ENCODE measurements around the gene TMEM176A. TPM values are rescaled to one million over a fixed set of nuclear protein-coding genes. Genes with fewer than 3 reads are reported as not detected.
"Not testable (repeated sequence)": the region's sequence is repeated elsewhere in the genome, so short reads cannot be mapped to it uniquely, and the experiment has no call there.

Gene TMEM176A
- polyA plus RNA-seq, 1 experiment: 1.5 TPM

DNA sequence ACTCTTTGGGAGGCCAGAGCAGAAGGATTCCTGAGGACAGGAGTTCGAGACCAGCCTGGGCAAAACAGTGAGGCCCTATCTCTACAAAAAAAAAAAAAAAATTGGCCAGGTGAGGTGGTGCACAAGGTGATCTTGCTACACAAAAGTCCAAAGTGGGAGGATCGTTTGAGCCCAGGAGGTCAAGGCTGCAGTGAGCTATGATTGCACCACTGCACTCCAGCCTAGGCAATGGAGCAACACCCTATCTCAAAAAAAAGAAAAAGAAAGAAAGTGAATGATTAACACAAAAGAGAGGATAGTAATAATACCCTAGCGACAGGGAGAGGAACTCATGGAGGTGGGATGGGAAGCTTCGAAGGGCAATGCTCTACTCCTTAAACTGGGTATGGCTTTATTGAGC, 30.8 kb upstream of the TMEM176A start:
- DNase-seq (ENCODE audit: low read depth, low spot score): no peak
- H3K27ac ChIP-seq (ENCODE audit: low read depth, low read length): no peak overlapping the region
- ChIA-PET CTCF (interaction anchor here (2.3 kb wide), 1 partner anchor 9 kb away, joined by 13 read pairs; no protein-coding TSS in a partner anchor), POLR2A (no interaction called here)
- no peaks in the 10 kb centered on the region for H3K9me3 ChIP-seq (ENCODE audit: control insufficient read depth, insufficient read depth, low read length)
- TF ChIP-seq, protein P1, sequence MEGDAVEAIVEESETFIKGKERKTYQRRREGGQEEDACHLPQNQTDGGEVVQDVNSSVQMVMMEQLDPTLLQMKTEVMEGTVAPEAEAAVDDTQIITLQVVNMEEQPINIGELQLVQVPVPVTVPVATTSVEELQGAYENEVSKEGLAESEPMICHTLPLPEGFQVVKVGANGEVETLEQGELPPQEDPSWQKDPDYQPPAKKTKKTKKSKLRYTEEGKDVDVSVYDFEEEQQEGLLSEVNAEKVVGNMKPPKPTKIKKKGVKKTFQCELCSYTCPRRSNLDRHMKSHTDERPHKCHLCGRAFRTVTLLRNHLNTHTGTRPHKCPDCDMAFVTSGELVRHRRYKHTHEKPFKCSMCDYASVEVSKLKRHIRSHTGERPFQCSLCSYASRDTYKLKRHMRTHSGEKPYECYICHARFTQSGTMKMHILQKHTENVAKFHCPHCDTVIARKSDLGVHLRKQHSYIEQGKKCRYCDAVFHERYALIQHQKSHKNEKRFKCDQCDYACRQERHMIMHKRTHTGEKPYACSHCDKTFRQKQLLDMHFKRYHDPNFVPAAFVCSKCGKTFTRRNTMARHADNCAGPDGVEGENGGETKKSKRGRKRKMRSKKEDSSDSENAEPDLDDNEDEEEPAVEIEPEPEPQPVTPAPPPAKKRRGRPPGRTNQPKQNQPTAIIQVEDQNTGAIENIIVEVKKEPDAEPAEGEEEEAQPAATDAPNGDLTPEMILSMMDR (IDR thresholded peaks at IDR 0.05; ENCODE audit: low read depth, low read length): no peak
- no peaks in the 10 kb centered on the region for H3K27me3 ChIP-seq (ENCODE audit: control insufficient read depth, insufficient read depth, low read length)
- H3K4me3 ChIP-seq (ENCODE audit: low read depth, low read length): no peak overlapping the region

DNA sequence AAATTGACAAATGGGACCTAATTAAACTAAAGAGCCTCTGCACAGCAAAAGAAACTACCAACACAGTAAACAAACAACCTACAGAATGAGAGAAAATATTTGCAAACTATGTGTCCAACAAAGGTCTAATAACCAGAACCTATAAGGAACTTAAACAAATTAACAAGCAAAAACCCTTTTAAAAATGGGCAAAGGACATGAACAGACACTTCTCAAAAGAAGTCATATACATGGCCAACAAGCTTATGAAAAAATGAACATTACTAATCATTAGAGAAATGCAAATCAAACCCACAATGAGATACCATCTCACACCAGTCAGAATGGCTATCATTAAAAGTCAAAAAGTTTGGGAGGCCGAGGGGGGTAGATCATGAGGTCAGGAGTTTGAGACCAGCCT, 26.4 kb upstream of the TMEM176A start:
- CTCF ChIA-PET: interaction anchor here (1.2 kb wide), 1 partner anchor 66 kb away, joined by 3 read pairs; no protein-coding TSS in a partner anchor
- H3K27me3 ChIP-seq (ENCODE audit: control insufficient read depth, insufficient read depth, low read length); H3K27ac ChIP-seq (ENCODE audit: low read depth, low read length); DNase-seq (ENCODE audit: low read depth, low spot score); POLR2A ChIA-PET; H3K9me3 ChIP-seq (ENCODE audit: control insufficient read depth, insufficient read depth, low read length); H3K4me3 ChIP-seq (ENCODE audit: low read depth, low read length): not testable (repeated sequence)

DNA sequence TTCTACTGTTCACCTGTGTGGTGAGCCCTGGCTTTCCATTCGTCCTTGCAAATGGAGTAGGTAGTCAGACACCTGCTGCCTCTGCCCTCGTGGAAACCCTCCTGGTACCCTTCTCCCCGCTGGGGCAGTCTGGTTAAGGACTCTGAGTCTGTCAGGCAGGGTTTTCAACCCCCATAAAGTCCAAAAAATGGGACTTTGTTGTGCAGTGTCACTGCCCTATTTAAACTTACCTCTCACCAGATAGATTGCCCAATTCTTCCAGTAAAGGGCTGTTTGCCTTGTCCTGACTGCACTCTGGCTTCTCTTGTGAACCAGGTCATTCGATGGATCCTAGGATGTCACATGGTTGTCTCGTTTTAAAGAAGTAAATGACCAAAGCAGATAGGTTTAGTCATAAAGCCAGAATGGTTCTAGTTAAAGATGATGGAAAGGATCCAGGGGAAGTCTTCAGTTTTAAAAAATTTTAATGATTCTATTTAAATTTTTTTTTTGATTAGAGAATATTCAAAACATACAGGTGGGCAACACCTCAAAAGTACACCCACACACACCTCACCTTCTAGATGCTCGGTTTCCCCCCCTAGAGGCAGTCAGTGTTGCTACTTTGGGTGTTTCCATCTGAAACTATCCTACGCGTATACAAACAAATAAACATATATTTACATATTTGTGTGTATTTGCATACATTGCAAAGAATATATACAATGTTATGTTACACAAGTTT, 22.4 kb upstream of the TMEM176A start:
- H3K27me3 ChIP-seq (ENCODE audit: control insufficient read depth, insufficient read depth, low read length): no peaks in the 10 kb centered on the region
- POLR2A ChIA-PET: no interaction called here
- no peak overlapping the region for H3K4me3 ChIP-seq (ENCODE audit: low read depth, low read length)
- CTCF ChIA-PET: interaction anchor here (0.5 to 1.8 kb wide), 18 partner anchors 8 to 240 kb away, joined by 3 to 28 read pairs (median 4); no protein-coding TSS in a partner anchor
- H3K9me3 ChIP-seq (ENCODE audit: control insufficient read depth, insufficient read depth, low read length): no peaks in the 10 kb centered on the region
- H3K27ac ChIP-seq (ENCODE audit: low read depth, low read length): no peak overlapping the region
- TF ChIP-seq, protein P1 (IDR thresholded peaks at IDR 0.05; ENCODE audit: low read depth, low read length): no peak
- DNase-seq (ENCODE audit: low read depth, low spot score): no peak

DNA sequence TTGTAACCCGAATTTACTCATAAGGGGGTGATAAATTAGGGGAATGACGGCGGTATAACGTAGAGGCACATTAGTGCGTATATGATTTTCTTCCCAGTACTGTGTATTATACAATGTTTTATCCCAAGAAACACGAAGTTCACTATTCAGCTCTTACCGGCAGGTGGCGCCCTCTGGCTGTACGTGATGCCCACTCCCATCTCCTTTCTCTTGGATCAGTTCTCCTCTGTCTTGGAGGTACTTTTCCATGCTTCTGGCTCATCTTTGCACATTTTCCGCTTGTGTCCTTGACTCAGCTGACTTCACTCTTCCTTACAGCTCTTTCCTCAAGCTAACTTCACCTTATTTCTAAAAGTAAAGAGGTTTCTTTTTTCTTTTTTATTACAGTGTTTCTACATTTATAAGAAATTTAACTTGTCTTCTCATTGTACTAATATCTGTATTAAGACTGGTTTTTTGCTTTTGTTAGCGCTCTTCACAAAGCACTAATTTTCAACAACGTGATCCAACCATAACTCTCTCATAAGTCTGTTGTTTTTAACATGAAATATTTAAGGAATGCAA, 21.7 kb upstream of the TMEM176A start:
- Histone ChIP-seq H3K9me3 (ENCODE audit: control insufficient read depth, insufficient read depth, low read length) (no peaks in the 10 kb centered on the region), H3K27me3 (ENCODE audit: control insufficient read depth, insufficient read depth, low read length) (no peaks in the 10 kb centered on the region), H3K4me3 (ENCODE audit: low read depth, low read length) (no peak overlapping the region), H3K27ac (ENCODE audit: low read depth, low read length) (no peak overlapping the region)
- DNase-seq (ENCODE audit: low read depth, low spot score): peak; percentile 43
- ChIA-PET POLR2A (no interaction called here), CTCF (interaction anchor here (0.5 to 1.8 kb wide), 19 partner anchors 9 to 240 kb away, joined by 3 to 28 read pairs (median 5); no protein-coding TSS in a partner anchor)
- TF ChIP-seq, protein P1 (IDR thresholded peaks at IDR 0.05; ENCODE audit: low read depth, low read length): peak; percentile 90

DNA sequence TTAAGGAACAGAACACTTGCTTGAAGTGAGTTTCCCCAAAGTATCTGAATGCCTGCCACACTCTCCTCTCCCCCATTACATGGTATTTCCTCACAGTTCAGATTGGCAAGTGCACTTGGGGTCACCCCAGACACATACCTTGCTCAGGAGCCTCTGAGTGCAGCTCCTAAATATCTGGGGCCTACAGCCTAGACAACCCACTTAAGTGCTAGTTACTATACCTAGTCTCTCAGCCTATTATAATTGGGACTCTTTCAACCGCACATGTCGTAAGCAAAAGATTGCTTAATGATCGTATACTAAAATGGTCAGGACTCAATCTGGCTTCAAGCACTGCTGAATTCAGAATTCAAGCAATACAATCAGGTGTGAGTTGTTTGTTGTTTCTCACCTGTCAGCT, 20.3 kb upstream of the TMEM176A start:
- ChIA-PET CTCF (interaction anchor here (0.5 to 1.8 kb wide), 5 partner anchors 98 to 425 kb away, joined by 4 to 6 read pairs (median 4); no protein-coding TSS in a partner anchor), POLR2A (no interaction called here)
- peak overlapping the region; percentile 82 for H3K27ac ChIP-seq (ENCODE audit: low read depth, low read length)
- H3K27me3 ChIP-seq (ENCODE audit: control insufficient read depth, insufficient read depth, low read length): no peaks in the 10 kb centered on the region
- TF ChIP-seq, protein P1 (IDR thresholded peaks at IDR 0.05; ENCODE audit: low read depth, low read length): no peak
- H3K4me3 ChIP-seq (ENCODE audit: low read depth, low read length): no peak overlapping the region
- H3K9me3 ChIP-seq (ENCODE audit: control insufficient read depth, insufficient read depth, low read length): no peaks in the 10 kb centered on the region
- no peak for DNase-seq (ENCODE audit: low read depth, low spot score)

Measured in AG04450 (cell line).